ENCODE results near the gene KRTAP13-4. TPM values are rescaled to one million over a fixed set of nuclear protein-coding genes. Genes with fewer than 3 reads are reported as not detected.

The KRTAP13-4 gene
- total RNA-seq, 4 donors from 2014 or later = not detected

DNA sequence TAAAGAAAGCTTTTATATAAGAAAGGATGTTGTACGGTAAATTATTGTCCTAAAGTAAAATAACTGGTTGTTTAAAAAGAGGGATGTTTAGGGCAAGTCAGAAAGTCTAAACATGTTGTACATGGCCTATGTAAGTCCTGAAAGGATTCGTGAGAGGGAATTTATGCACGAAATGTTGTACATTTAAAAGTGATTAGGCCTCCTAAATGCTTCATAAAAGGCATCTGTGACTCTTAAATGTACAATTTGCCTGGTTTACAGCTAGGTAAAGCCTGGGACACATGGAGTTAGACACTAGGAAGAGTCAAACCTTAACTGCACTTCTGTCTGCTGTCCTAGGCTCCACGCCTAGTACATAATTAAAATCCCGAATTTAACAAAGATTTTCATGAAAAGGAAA is 14.0 kb upstream of the KRTAP13-4 start:
- DNase-seq (ENCODE audit: low spot score in 2 of 2) = no peak
- 82% methylated on average over 5 of the region's 5 CpGs for WGBS
- no peak overlapping the region for H3K4me3 ChIP-seq
- H3K4me1 ChIP-seq = no peaks in the 10 kb centered on the region
- no peaks in the 10 kb centered on the region for H3K9me3 ChIP-seq
- no peak overlapping the region for H3K27ac ChIP-seq
- TF ChIP-seq CTCF (IDR thresholded peaks at IDR 0.05) = no peak
- TF ChIP-seq POLR2A (IDR thresholded peaks at IDR 0.05) = no peak
- no peak for TF ChIP-seq EP300 (IDR thresholded peaks at IDR 0.05)
- no peak for TF ChIP-seq POLR2AphosphoS5 (IDR thresholded peaks at IDR 0.05)
- H3K27me3 ChIP-seq = no peaks in the 10 kb centered on the region
- no peaks in the 10 kb centered on the region for H3K36me3 ChIP-seq

- Histone ChIP-seq H3K27ac (no peak within 1 kb of the TSS), H3K36me3 (no peaks in the 10 kb centered on the region), H3K4me3 (no peak within 1 kb of the TSS), H3K9me3 (no peaks in the 10 kb centered on the region), H3K27me3 (peaks cover 4% of the 10 kb centered on the region), H3K4me1 (no peaks in the 10 kb centered on the region)
- WGBS = 68% methylated on average over 5 of the region's 5 CpGs
- DNase-seq (ENCODE audit: low spot score in 2 of 2) = no peak
- TF ChIP-seq POLR2AphosphoS5 (IDR thresholded peaks at IDR 0.05) = no peak
- no peak for TF ChIP-seq POLR2A (IDR thresholded peaks at IDR 0.05)
- TF ChIP-seq EP300 (IDR thresholded peaks at IDR 0.05) = no peak
- TF ChIP-seq CTCF (IDR thresholded peaks at IDR 0.05) = no peak
These were observed 4.2 kb upstream of the KRTAP13-4 start, which contains the start of gene KRTAP13-3 for GRCh38 chr21:30425826-30426225. Gene KRTAP13-3 (minus strand): TSS chr21:30425926. CDS start chr21:30425912, 14 bp downstream.

DNA sequence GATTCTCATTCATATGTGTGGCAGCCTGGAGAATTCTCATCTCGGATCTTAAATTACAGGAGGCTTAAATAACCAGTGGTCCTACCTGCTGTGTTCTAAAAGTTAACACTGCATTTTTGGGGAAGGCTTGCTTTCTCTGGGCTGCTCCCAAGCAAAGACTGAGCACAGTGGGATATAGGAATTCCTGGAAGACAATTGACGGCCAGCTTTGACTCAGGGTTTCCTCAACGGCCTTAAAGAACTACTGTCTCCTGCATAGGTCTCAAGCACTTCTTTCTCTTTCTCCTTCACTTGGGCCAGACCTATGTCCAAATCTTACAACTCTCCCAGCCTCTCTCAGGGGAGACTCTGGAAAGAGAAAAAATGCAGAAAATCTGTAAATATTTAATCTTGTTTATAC is 3.3 kb upstream of the KRTAP13-4 start:
- TF ChIP-seq POLR2A (IDR thresholded peaks at IDR 0.05) (no peak), CTCF (IDR thresholded peaks at IDR 0.05) (no peak), POLR2AphosphoS5 (IDR thresholded peaks at IDR 0.05) (no peak), EP300 (IDR thresholded peaks at IDR 0.05) (no peak)
- no peaks in the 10 kb centered on the region for H3K9me3 ChIP-seq
- H3K27me3 ChIP-seq = peaks cover 4% of the 10 kb centered on the region
- 52% methylated on average over 3 of the region's 3 CpGs for WGBS
- H3K36me3 ChIP-seq = no peaks in the 10 kb centered on the region
- H3K27ac ChIP-seq = no peak overlapping the region
- H3K4me3 ChIP-seq = no peak overlapping the region
- DNase-seq (ENCODE audit: low spot score in 2 of 2) = no peak
- no peaks in the 10 kb centered on the region for H3K4me1 ChIP-seq

DNA sequence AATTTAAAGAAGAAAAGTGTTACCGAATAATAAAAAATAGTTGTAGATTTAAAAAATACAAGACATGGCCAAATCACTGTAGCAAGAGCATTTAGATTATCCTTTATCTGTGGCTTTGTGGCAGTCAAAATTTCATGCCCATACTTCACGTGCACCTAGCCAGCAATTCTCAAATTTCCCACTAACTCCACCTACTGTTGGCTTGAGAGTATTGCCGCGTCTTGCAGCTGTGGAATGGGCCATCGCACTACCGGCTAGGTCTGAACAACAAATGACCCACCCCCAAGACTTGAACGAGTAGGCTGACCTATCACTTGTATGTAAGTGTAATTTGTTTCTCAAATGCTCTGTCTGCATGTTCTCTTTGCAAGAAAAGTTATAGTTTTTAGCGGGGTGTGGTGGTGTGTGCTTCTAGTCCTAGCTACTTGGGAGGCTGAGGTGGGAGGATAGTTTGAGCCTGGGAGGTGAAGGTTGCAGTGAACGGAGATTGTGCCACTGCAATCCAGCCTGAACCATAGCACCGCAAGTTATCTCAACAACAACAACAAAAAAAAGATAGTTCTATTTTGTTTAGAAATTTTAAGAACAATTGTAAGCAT is 4.1 kb downstream of the KRTAP13-4 start:
- TF ChIP-seq CTCF (IDR thresholded peaks at IDR 0.05) (peak in 1 of 2 donors; percentile 54), POLR2AphosphoS5 (IDR thresholded peaks at IDR 0.05) (no peak)

DNA sequence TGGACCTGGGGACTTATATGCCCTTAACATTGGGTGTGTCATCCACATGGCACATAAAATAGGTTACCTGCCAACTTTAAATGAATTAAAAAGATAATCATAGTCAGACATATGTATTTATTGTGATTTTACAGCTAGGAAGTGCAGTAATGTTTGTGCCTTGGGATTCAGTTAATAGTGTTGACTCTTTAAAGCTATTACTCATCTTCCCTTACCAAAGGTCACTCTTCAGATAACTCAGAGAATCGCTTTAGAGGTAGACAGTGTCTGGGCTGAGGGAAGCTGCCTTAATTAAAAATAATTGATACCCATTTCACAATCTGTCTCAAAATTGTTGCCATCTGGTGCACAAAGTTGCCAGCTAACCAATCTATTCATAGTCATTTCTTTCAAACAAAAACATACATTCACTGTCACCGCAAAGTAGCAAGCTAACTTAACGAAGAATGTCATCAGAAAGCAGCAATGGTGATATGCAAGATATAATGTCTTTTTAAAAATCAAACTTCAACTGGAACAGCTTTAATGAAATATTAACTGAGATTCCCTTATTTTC is 7.1 kb downstream of the KRTAP13-4 start:
- DNase-seq (ENCODE audit: low spot score in 2 of 2) = no peak
- Histone ChIP-seq H3K27ac (no peak overlapping the region), H3K4me1 (no peaks in the 10 kb centered on the region), H3K4me3 (no peak overlapping the region), H3K9me3 (no peaks in the 10 kb centered on the region), H3K27me3 (no peaks in the 10 kb centered on the region), H3K36me3 (no peaks in the 10 kb centered on the region)
- TF ChIP-seq CTCF (IDR thresholded peaks at IDR 0.05) = no peak
- no peak for TF ChIP-seq EP300 (IDR thresholded peaks at IDR 0.05)
- TF ChIP-seq POLR2AphosphoS5 (IDR thresholded peaks at IDR 0.05) = no peak
- no peak for TF ChIP-seq POLR2A (IDR thresholded peaks at IDR 0.05)
- WGBS = 83% methylated on average over 3 of the region's 3 CpGs

More for the DNA sequence above, 4.1 kb downstream of the KRTAP13-4 start:
- 52% methylated on average over 10 of the region's 10 CpGs for WGBS
- H3K36me3 ChIP-seq = no peaks in the 10 kb centered on the region
- H3K4me3 ChIP-seq = no peak overlapping the region
- DNase-seq (ENCODE audit: low spot score in 2 of 2) = no peak
- H3K9me3 ChIP-seq = no peaks in the 10 kb centered on the region
- H3K4me1 ChIP-seq = no peaks in the 10 kb centered on the region
- H3K27ac ChIP-seq = no peak overlapping the region
- H3K27me3 ChIP-seq = peaks cover 4% of the 10 kb centered on the region
